ENCODE results near the gene C2CD4A.
A peak's percentile ranks its signal among the peaks of the same experiment; 100 is the strongest.

Gene C2CD4A

DNA sequence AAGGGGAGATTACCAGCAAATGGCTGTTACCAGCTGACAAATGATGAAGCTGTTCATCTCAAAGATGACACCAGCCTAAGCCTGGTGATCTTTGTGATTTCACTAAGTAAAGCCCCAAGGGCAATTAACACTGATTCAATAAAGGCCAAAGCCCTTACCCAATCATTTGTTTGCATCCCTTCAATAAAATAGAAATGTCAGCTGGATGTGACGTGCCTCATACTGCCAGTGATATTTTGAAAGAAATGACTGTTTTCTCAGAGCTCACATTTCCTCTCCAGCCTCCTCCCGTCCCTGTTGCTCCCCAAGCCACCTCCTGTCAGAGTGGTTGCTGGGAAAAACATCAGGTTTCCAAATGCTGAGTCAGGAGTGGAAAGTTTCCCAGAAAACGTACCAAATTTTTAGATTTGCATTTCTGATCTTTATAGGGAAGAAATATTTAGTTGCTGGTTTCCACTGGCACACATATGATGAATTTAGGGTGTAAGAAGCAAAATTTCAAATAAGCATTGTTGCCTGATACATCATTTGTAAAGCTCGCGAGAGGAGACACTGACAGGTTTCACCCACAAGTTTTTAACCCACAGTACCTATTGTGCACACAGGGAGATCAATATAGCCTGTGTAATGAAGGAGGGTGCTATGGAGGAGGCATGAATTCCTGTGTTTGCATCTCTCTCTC lies 21.0 kb downstream of the C2CD4A start:
- TF ChIP-seq, protein P1, sequence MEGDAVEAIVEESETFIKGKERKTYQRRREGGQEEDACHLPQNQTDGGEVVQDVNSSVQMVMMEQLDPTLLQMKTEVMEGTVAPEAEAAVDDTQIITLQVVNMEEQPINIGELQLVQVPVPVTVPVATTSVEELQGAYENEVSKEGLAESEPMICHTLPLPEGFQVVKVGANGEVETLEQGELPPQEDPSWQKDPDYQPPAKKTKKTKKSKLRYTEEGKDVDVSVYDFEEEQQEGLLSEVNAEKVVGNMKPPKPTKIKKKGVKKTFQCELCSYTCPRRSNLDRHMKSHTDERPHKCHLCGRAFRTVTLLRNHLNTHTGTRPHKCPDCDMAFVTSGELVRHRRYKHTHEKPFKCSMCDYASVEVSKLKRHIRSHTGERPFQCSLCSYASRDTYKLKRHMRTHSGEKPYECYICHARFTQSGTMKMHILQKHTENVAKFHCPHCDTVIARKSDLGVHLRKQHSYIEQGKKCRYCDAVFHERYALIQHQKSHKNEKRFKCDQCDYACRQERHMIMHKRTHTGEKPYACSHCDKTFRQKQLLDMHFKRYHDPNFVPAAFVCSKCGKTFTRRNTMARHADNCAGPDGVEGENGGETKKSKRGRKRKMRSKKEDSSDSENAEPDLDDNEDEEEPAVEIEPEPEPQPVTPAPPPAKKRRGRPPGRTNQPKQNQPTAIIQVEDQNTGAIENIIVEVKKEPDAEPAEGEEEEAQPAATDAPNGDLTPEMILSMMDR (conservative IDR thresholded peaks at IDR 0.05; ENCODE audit: low read length), result no peak
- peak; percentile 49 for DNase-seq (ENCODE audit: low read depth)

DNA sequence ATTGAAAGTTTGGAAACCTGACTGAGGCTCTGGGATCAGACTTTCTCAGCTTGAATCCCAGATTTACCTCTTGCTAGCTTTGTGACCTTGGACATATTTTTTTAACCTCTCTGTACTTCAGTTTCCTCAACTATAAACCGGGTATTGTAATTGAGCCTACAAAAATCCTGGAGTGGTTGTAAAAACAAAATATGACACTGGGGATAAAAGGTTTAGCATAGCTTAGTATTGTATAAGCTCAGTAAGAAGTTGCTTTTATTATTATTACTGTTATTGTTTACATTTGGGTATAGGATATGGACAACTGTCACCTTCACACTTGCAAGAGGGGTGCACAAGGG lies 21.5 kb downstream of the C2CD4A start:
- TF ChIP-seq, protein P1 (conservative IDR thresholded peaks at IDR 0.05; ENCODE audit: low read length), result no peak
- no peak for DNase-seq (ENCODE audit: low read depth)
- no peak overlapping the region for H3K4me3 ChIP-seq (ENCODE audit: low read length)

More for the DNA sequence above, 21.0 kb downstream of the C2CD4A start:
- no peak overlapping the region for H3K4me3 ChIP-seq (ENCODE audit: low read length)

DNA sequence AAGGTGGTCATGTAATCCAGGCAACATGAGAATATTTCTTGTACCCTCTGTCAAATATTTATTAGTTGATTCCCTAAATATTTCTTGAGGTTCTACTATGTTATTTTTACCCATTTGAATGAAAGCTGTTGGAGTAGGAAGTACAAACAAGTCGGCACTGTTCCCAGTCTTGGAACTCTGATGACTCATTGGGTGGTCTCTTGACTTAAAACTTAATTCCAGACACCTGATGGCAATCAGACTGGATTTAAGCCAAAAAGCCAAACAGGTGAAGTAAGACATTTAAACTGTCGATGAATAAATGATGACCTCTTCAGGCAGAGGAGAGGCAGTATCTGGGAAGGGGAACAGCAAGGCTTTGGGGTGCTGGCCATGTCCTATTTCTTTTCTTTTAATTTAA lies 22.8 kb downstream of the C2CD4A start:
- DNase-seq (ENCODE audit: low read depth), result no peak
- TF ChIP-seq, protein P1 (conservative IDR thresholded peaks at IDR 0.05; ENCODE audit: low read length), result no peak
- H3K4me3 ChIP-seq (ENCODE audit: low read length), result no peak overlapping the region

DNA sequence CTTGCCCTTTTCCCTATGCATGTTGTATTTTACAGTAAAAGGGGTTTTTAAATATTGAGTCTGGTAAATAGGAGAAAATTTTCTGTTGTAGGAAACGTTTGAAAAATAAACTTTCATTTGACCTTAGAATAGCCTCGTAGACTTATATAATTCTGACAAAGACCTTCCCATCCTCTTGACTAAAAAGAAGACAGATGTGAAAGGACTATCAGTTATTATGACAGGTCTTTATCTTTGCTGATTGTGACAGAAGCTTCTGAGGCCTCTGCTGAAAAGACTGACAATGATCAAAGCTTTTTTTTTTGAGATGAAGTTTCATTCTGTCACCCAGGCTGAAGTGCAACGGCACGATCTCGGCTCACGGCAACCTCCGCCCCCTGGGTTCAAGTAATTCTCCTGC lies 24.2 kb downstream of the C2CD4A start:
- TF ChIP-seq, protein P1 (conservative IDR thresholded peaks at IDR 0.05; ENCODE audit: low read length), result no peak
- H3K4me3 ChIP-seq (ENCODE audit: low read length), result no peak overlapping the region
- no peak for DNase-seq (ENCODE audit: low read depth)

DNA sequence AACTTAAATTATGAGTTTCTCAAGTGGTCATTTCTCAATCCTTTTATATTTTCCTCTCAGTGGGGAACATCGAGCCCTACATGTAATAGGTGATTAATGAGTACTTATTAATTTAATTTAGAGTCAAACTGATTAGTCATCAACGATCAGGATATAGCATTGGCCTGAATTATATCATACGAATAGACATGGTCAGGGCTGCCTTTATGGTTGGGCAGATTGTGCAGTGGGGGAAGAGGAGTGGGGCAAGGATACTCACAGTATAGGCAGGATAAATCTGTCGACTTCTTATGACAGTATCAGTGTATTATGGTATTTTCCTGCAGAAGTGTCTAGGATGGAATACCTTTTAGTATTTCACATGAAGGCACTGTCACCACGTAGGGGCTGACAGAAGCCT lies 27.0 kb downstream of the C2CD4A start:
- no peak for DNase-seq (ENCODE audit: low read depth)
- H3K4me3 ChIP-seq (ENCODE audit: low read length), result no peak overlapping the region
- TF ChIP-seq, protein P1 (conservative IDR thresholded peaks at IDR 0.05; ENCODE audit: low read length), result no peak

DNA sequence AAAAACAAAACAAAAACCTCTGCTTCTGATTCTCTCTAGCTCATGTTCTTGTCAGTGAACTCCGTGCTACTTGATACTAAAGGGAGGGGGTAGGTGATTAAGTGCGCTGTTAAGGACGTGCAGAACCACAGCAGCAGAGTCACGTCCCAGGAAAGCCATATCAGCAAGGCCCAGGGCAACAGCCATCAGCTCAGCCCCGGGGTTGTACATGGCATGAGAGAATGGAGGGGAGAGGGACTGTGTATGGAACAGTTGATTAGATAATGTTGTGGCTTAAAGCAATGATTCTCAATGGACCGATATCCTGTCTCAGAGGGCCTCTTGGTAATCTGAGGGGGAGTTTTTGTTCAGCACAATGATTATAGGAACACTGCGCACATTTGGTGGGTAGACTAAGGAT lies 27.6 kb downstream of the C2CD4A start:
- TF ChIP-seq, protein P1 (conservative IDR thresholded peaks at IDR 0.05; ENCODE audit: low read length), result no peak
- no peak for DNase-seq (ENCODE audit: low read depth)
- no peak overlapping the region for H3K4me3 ChIP-seq (ENCODE audit: low read length)

DNA sequence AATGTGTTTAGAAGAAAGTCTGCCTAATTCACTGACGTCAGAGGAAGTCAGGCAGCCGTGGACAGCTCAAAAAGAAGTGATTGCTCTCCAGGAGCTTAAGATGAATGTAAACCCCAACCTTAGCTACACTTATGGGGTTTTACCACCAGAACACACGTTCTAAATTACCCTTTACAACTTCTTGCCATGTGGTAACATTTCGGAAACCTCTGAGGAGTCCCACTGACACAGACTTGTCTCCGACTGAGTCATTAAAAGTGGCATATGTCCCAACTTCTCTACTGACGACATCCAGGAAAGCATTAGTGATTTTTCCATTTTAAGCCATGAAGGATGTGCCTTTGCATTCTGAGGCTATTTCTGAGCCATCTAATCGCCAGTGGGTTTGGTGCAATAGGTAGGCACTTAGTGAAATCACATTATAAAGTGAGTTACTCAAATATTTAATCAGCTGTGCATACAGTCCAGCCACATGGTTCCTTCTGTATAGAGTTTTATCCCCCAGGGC lies 32.4 kb downstream of the C2CD4A start:
- H3K4me3 ChIP-seq (ENCODE audit: low read length), result peak overlapping the region; percentile 14; the same call in 1 of the 2 replicates
- TF ChIP-seq, protein P1 (conservative IDR thresholded peaks at IDR 0.05; ENCODE audit: low read length), result no peak
- peak; percentile 92 for DNase-seq (ENCODE audit: low read depth)
